ENCODE measurements around the gene MSI2. TPM values are rescaled to one million over a fixed set of nuclear protein-coding genes. Genes with fewer than 3 reads are reported as not detected.

MSI2 gene
- total RNA-seq, 1 donor from 2014 or later: 90.7 TPM

GRCh38 chr17:57455063-57455914, 199.0 kb downstream of the MSI2 start:
- intact Hi-C loops (cut with micrococcal nuclease): no loop called here
- peak; percentile 47 for ATAC-seq

DNA sequence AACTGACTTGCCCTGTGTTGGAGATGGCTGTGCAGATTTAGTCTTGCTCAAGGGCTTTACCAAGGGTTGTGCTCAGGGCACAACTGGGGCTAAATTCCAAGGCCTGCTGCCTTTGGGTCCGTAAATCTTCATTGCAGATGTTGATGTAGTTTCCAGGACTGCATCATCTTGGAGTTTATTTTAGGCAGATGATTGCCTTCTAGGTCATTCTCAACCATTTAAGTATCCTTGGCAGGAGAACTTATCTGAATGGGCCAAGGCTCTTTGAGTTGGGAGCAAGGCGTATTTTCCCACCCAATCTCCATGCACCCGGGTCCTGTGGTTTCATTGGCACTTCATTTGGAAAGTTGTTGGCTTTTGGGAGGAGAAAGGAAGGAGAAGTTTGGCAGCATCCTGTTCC, 200.3 kb downstream of the MSI2 start:
- intact Hi-C loops (cut with micrococcal nuclease): no loop called here
- no peak for ATAC-seq
- no peak for DNase-seq

More at GRCh38 chr17:57455063-57455914, 199.0 kb downstream of the MSI2 start:
- no peak for DNase-seq

DNA sequence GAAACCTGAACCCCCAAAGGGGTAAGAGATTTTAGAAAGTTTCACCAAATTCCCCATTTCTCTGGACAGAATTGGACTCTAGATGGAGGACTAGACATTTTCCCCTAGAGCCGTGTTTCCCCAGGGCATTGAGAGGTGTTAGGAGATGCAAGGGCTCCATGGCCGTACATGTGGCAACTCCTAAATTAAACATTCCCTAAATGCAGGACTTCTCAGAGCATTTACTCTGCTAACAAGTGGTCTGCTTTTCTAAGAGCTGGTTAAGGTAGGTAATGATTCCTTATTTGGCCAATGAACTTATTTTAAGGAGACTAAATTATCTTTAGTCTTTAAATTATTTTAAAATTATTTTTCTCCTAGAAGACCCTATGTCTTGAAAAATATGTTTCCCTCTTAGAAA, 200.9 kb downstream of the MSI2 start:
- ATAC-seq (no peak), DNase-seq (no peak)
- intact Hi-C loops (cut with micrococcal nuclease): no loop called here

DNA sequence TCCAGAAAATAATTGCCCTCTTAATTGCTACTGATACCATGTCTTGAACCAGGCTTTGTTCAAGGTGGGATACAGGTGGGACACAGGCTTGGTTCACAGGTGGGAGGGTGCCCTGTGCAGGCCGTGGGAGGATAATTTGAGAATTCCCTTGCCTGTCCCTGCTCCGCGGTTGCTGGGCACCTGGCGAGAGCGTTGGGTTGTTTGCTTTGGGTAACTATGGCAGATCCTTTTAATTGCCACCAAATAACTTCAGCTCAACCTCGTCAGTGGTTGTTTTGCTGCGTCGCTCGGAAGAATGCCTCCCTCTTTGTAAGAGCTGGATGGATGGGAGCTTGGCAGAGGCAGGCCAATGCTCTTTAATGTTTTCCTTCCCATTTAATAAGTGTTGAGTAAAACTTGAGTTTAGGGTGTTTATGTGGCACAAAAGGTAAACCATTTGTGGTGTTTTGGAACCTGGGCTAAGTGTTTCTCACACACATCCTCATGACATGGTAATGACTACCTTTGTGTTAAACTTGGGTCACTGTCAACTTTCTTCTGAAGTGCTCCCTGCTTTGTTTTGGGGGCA, 202.5 kb downstream of the MSI2 start:
- intact Hi-C loops (cut with micrococcal nuclease): no loop called here
- DNase-seq (no peak), ATAC-seq (no peak)

GRCh38 chr17:57459286-57459915, 203.1 kb downstream of the MSI2 start:
- no peak for ATAC-seq
- intact Hi-C loops (cut with micrococcal nuclease): no loop called here
- no peak for DNase-seq

- DNase-seq: no peak
- intact Hi-C loops (cut with micrococcal nuclease): no loop called here
- ATAC-seq: no peak
Observed at GRCh38 chr17:57461082-57461481, 204.8 kb downstream of the MSI2 start.

DNA sequence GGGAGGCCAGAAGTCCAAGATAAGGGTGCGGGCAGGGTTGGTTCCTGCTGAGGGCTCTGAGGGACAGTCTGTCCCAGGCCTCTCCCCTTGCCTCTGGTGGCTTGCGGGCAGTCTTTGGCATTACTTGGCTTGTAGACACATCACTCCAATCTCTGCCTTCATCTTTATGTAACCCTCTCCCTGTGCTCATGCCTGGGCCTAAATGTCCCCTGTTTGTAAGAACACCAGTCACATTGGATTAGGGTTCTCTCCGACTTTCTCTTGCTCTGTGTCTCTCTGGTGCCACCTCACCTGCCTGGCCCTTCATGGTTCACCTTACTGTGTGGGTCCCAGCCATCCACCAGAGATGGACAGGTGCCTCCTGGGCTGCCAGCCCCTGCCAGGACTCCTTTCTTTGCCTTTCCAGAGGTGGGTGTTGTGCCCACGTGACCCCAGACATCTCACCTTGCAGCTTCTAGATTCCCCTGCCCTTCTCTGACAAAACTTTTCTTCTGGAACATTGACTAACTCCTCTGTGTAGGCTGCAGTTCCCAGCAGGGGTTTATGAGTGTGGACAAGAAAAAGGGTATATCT, 205.8 kb downstream of the MSI2 start:
- ATAC-seq (no peak), DNase-seq (no peak)
- intact Hi-C loops (cut with micrococcal nuclease): no loop called here

- no peak for ATAC-seq
- intact Hi-C loops (cut with micrococcal nuclease): no loop called here
- DNase-seq: no peak
Observed at GRCh38 chr17:57463103-57463885, 207.0 kb downstream of the MSI2 start.

GRCh38 chr17:57464191-57464864, 208.0 kb downstream of the MSI2 start:
- peak; percentile 82 for DNase-seq
- ATAC-seq: peak; percentile 78
- intact Hi-C loops (cut with micrococcal nuclease): no loop called here

GRCh38 chr17:57465610-57466009, 209.3 kb downstream of the MSI2 start:
- DNase-seq: no peak
- intact Hi-C loops (cut with micrococcal nuclease): no loop called here
- ATAC-seq: no peak

- DNase-seq: no peak
Observed at GRCh38 chr17:57466017-57466471, 209.7 kb downstream of the MSI2 start.

GRCh38 chr17:57466521-57466920, 210.2 kb downstream of the MSI2 start:
- ATAC-seq (no peak), DNase-seq (no peak)
- intact Hi-C loops (cut with micrococcal nuclease): no loop called here

More at GRCh38 chr17:57466017-57466471, 209.7 kb downstream of the MSI2 start:
- no peak for ATAC-seq
- intact Hi-C loops (cut with micrococcal nuclease): no loop called here

- DNase-seq (no peak), ATAC-seq (no peak)
- intact Hi-C loops (cut with micrococcal nuclease): no loop called here
Observed at GRCh38 chr17:57467226-57467625, 210.9 kb downstream of the MSI2 start.

DNA sequence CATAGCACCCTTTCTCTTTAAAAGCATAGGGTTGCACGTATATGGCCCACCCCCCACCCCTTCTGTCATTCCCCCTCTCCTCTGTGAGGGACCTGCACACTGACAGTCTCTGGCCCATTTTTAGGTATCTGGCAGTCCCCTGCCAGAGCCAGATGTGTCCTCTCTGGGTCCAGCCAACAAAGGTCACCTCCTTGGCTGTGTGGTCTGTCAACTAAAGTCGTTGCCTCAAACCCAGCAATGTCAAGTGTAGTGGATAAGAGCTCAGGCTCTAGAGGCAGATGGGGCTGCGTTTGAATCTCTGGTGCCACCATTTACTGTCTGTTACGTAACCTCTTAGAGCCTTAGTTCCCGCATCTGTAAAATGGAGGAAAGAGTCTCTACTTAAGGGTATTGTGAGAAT, 211.5 kb downstream of the MSI2 start:
- DNase-seq: no peak
- peak; percentile 64 for ATAC-seq

DNA sequence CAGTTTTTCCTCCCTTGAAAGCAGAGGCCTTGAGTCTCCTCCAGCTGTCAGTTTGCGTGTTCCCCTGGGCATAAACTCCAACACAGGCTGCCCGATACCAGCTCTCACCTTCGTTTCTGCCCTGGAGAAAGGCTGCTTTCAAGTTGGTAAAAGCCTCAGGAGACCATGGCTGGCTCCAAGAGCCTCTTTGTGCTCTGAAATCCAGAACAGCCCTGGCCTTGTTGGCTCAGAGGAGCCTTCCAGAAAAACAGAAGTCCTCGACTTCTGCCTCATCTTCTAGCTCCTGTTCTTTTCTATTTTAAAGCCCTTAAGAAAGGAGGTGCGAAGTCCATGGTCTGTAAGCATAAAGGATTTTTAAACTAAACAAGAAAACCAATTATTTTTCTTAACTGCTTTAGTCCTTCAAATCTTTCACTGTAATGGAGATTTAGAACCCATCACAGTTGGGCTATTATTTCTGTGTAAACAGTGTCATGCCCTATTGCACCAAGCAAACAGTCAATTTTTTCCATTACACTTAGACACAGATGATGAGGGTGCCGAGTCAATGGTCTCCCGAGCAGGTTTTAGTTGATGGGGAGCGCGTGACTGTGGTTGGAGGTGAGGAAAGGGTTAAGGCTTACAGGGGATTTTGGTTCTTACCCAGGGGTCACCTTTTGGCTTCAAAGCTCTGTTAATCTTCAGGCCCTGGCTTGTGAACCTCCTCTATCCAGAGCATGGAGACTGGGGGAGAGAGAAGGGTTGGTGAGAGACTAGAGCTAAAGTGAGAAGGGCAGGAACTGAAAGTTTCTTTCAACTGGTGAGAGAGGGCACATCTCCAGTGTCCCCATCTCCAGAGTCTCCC, 212.8 kb downstream of the MSI2 start:
- no peak for ATAC-seq
- DNase-seq: no peak
- intact Hi-C loops (cut with micrococcal nuclease): no loop called here

More for the DNA sequence above, 211.5 kb downstream of the MSI2 start:
- intact Hi-C loops (cut with micrococcal nuclease): no loop called here

GRCh38 chr17:57470906-57471305, 214.6 kb downstream of the MSI2 start:
- intact Hi-C loops (cut with micrococcal nuclease): no loop called here
- ATAC-seq: no peak
- DNase-seq: no peak

DNA sequence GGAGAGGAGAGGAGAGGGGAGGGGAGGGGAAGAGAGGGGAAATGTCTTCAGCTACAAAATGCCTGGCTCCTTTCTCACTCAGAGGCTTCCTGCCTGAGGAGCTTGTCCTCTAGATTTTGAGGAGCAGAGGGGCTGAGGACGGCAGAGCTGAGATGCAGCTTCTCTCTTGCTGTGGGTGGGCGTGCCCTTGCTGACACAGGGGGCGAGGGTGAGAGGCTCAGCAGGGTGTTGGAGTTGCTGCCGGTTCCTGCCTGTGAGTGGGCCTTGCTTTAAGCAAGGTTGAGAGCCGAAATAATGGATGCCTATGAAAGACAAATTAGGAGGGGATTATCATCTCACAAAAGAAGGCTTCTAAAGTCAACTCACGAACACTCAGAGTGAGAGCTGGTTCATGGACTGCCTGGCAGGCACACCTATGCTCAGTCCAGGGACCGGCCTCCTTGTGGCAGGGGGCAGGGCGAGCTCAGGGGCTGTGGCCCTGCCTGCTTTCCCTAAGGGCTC, 215.6 kb downstream of the MSI2 start:
- no peak for DNase-seq
- ATAC-seq: no peak
- intact Hi-C loops (cut with micrococcal nuclease): no loop called here

DNA sequence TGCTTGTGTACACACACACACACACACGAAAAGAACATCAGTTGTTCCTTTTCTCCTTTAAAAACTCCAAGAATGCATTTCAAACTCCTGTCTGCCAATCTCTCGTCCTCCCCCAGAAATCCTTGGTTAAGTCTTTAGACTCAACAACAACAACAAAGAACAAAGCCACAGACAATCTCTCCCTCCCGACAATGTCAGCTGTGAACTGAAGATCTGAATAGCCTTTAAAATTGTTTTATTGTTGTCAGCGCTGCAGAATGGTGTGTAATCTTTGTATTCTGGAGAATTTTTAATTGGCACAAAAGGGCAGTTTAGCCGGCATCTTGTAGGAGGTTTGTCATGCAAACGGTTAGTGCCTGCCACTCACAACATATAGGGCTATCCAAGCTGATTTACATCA, 219.5 kb downstream of the MSI2 start:
- DNase-seq (no peak), ATAC-seq (no peak)
- intact Hi-C loops (cut with micrococcal nuclease): no loop called here
